IMR-90 (cell line): Measurements from ENCODE around the gene LEMD1. TPM values are rescaled to one million over a fixed set of nuclear protein-coding genes. Genes with fewer than 3 reads are reported as not detected.

Experiments used
- ATAC-seq: fragments of 200-7000 bp; cut with Tn5 transposase; 2 replicates; pipeline ENCODE4 v1.9.1; 2020; ENCODE audit warnings: low read depth, mild to moderate bottlenecking, moderate library complexity
- BruUV-seq: library from RNA; stranded (reverse); fragments of 400-500 nt; replicated peaks from 2 replicates; lab custom pipeline; 2021; lab: Mats Ljungman, UMichigan
- CTCF ChIA-PET: fragments of 300-600 bp; formaldehyde crosslinking; extraction: SDS; loops from one replicate; lab custom pipeline; 2021; ENCODE audit warnings: antibody characterized with exemption; lab: Yijun Ruan, JAX
- POLR2A ChIA-PET: fragments of 300-600 bp; sonication (Branson Sonifier 250); formaldehyde crosslinking; loops from one replicate; lab custom pipeline; 2022; ENCODE audit warnings: antibody characterized with exemption; ENCODE audit not compliant: unreplicated experiment; lab: Charles Lee
- DNase-seq: peaks from one replicate; pipeline ENCODE4 v3.0.0; 2013
- H2AFZ ChIP-seq: replicated peaks from 2 replicates; pipeline ENCODE3; 2013; ENCODE audit warnings: low read length, mild to moderate bottlenecking; ENCODE audit not compliant: poor library complexity
- H2AK5ac ChIP-seq: 2 replicates; pipeline ENCODE4 v1.6.1; 2013; ENCODE audit warnings: low read depth, low read length, inconsistent platforms
- H2AK9ac ChIP-seq: replicated peaks from 2 replicates; pipeline ENCODE3; 2013; ENCODE audit warnings: mild to moderate bottlenecking, low read depth, low read length, moderate library complexity; ENCODE audit not compliant: poor library complexity
- H2BK120ac ChIP-seq: 2 replicates; pipeline ENCODE4 v1.6.1; 2013; ENCODE audit warnings: low read depth, low read length, inconsistent platforms
- H2BK15ac ChIP-seq: 3 replicates; pipeline ENCODE4 v1.6.1; 2013; ENCODE audit warnings: low read depth, low read length, inconsistent platforms
- H2BK20ac ChIP-seq: 2 replicates; pipeline ENCODE4 v1.6.1; 2013; ENCODE audit warnings: low read depth, mild to moderate bottlenecking, inconsistent platforms, low read length, moderate library complexity
- H2BK5ac ChIP-seq: 2 replicates; pipeline ENCODE4 v1.6.1; 2013; ENCODE audit warnings: mild to moderate bottlenecking, low read depth, low read length, inconsistent platforms; ENCODE audit not compliant: poor library complexity, severe bottlenecking
- H3K14ac ChIP-seq: replicated peaks from 2 replicates; pipeline ENCODE4 v1.6.1; 2013; ENCODE audit warnings: low read depth, low read length, inconsistent platforms
- H3K18ac ChIP-seq: 2 replicates; pipeline ENCODE4 v1.6.1; 2013; ENCODE audit warnings: low read depth, low read length, control low read depth
- H3K23ac ChIP-seq: 2 replicates; pipeline ENCODE4 v1.6.1; 2013; ENCODE audit warnings: low read depth, low read length, inconsistent platforms
- H3K27ac ChIP-seq: 2 replicates; pipeline ENCODE4 v1.5.1; 2013; ENCODE audit warnings: mild to moderate bottlenecking, control low read depth, low read length; ENCODE audit not compliant: insufficient read depth
- H3K27me3 ChIP-seq: 2 replicates; pipeline ENCODE4 v1.6.1; 2013; ENCODE audit warnings: low read length; ENCODE audit not compliant: control insufficient read depth, insufficient read depth
- H3K36me3 ChIP-seq: 2 replicates; pipeline ENCODE4 v1.6.1; 2013; ENCODE audit warnings: low read length, mixed read lengths; ENCODE audit not compliant: control insufficient read depth, insufficient read depth
- H3K4ac ChIP-seq: 2 replicates; pipeline ENCODE4 v1.6.1; 2013; ENCODE audit warnings: low read depth, low read length, inconsistent platforms
- H3K4me1 ChIP-seq: 2 replicates; pipeline ENCODE4 v1.6.1; 2013; ENCODE audit warnings: low read length, mixed read lengths; ENCODE audit not compliant: control insufficient read depth, insufficient read depth
- H3K4me2 ChIP-seq: 2 replicates; pipeline ENCODE4 v1.6.1; 2013; ENCODE audit warnings: low read depth, mild to moderate bottlenecking, control low read depth, low read length, moderate library complexity
- H3K4me3 ChIP-seq: 2 replicates; pipeline ENCODE4 v1.5.1; 2013; ENCODE audit warnings: low read depth, mild to moderate bottlenecking, control low read depth, low read length, moderate library complexity; ENCODE audit not compliant: insufficient read depth
- H3K56ac ChIP-seq: 2 replicates; pipeline ENCODE4 v1.6.1; 2013; ENCODE audit warnings: low read length, inconsistent platforms; ENCODE audit not compliant: insufficient read depth; ENCODE audit errors: extremely low read depth
- H3K79me1 ChIP-seq, 2 experiments: 2 replicates each; pipeline ENCODE4 v1.6.1; 2013; ENCODE audit warnings: low read length in 2 of 2, inconsistent platforms in 1 of 2, low read depth in 1 of 2
- H3K9ac ChIP-seq: 2 replicates; pipeline ENCODE4 v1.6.1; 2013; ENCODE audit warnings: low read depth, low read length, control low read depth
- H3K9me1 ChIP-seq: 2 replicates; pipeline ENCODE4 v1.6.1; 2013; ENCODE audit warnings: low read length, inconsistent platforms; ENCODE audit not compliant: insufficient read depth
- H3K9me3 ChIP-seq: 2 replicates; pipeline ENCODE4 v1.6.1; 2013; ENCODE audit warnings: low read length; ENCODE audit not compliant: control insufficient read depth, insufficient read depth
- H4K20me1 ChIP-seq: 2 replicates; pipeline ENCODE4 v1.6.1; 2013; ENCODE audit warnings: low read length, inconsistent platforms; ENCODE audit not compliant: insufficient read depth
- H4K5ac ChIP-seq: 2 replicates; pipeline ENCODE4 v1.6.1; 2013; ENCODE audit warnings: mild to moderate bottlenecking, low read depth, low read length, control low read depth
- H4K8ac ChIP-seq, 2 experiments: 2 replicates each; pipeline ENCODE4 v1.6.1; 2013; ENCODE audit warnings: low read depth in 2 of 2, low read length in 2 of 2, control low read depth in 1 of 2, inconsistent platforms in 1 of 2
- H4K91ac ChIP-seq: 2 replicates; pipeline ENCODE4 v1.6.1; 2013; ENCODE audit warnings: low read depth, low read length, inconsistent platforms; ENCODE audit not compliant: insufficient read depth
- BHLHE40 ChIP-seq: fragments of 150-350 bp; IDR thresholded peaks from 2 replicates; pipeline ENCODE4 v1.6.1; 2016; ENCODE audit warnings: mild to moderate bottlenecking, low read depth, low read length
- CEBPB ChIP-seq: IDR thresholded peaks from 2 replicates; pipeline ENCODE4 v1.6.1; 2012; ENCODE audit warnings: low read depth, low read length, improper control_type of control experiment
- CHD1 ChIP-seq: IDR thresholded peaks from 2 replicates; pipeline ENCODE4 v1.6.1; 2012; ENCODE audit warnings: low read depth, low read length, improper control_type of control experiment
- FOS ChIP-seq: fragments of 150-350 bp; IDR thresholded peaks from 2 replicates; pipeline ENCODE4 v1.6.1; 2016; ENCODE audit warnings: low read depth, low read length
- MAFK ChIP-seq: IDR thresholded peaks from 2 replicates; pipeline ENCODE4 v1.6.1; 2012; ENCODE audit warnings: low read depth, low read length, improper control_type of control experiment
- MAZ ChIP-seq: IDR thresholded peaks from 2 replicates; pipeline ENCODE4 v1.6.1; 2012; ENCODE audit warnings: low read depth, mild to moderate bottlenecking, low read length, improper control_type of control experiment, moderate library complexity, borderline replicate concordance
- MXI1 ChIP-seq: IDR thresholded peaks from 2 replicates; pipeline ENCODE4 v1.6.1; 2012; ENCODE audit warnings: low read depth, mild to moderate bottlenecking, low read length, moderate library complexity, borderline replicate concordance
- NFE2L2 ChIP-seq: fragments of 150-350 bp; IDR thresholded peaks from 2 replicates; pipeline ENCODE4 v1.6.1; 2016; ENCODE audit warnings: low read depth, mild to moderate bottlenecking, low read length
- POLR2A ChIP-seq: IDR thresholded peaks from 2 replicates; pipeline ENCODE4 v1.6.1; 2012; ENCODE audit warnings: mild to moderate bottlenecking, low read depth, low read length
- RAD21 ChIP-seq: IDR thresholded peaks from 2 replicates; pipeline ENCODE4 v1.6.1; 2012; ENCODE audit warnings: low read length, improper control_type of control experiment
- RCOR1 ChIP-seq: IDR thresholded peaks from 2 replicates; pipeline ENCODE4 v1.6.1; 2012; ENCODE audit warnings: mild to moderate bottlenecking, low read length, improper control_type of control experiment; ENCODE audit not compliant: insufficient replicate concordance
- RFX5 ChIP-seq: IDR thresholded peaks from 2 replicates; pipeline ENCODE4 v1.8.0; 2012; ENCODE audit warnings: low read depth, mild to moderate bottlenecking, low read length, moderate library complexity
- SMC3 ChIP-seq: fragments of 150-350 bp; IDR thresholded peaks from 2 replicates; pipeline ENCODE4 v1.6.1; 2016; ENCODE audit warnings: low read depth, mild to moderate bottlenecking, antibody characterized with exemption, low read length, moderate library complexity
- WGBS, 2 experiments: methylation state at CpG; one replicate each; pipeline versions ENCODE4 v1.1.5 to v1.1.7; 2013; ENCODE audit warnings: missing lambda C conversion rate in 2 of 2; ENCODE audit not compliant: insufficient read length in 1 of 2; ENCODE audit errors: extremely low coverage in 2 of 2; 5-methylcytosine and 5-hydroxymethylcytosine counted together
- dilution Hi-C: fragments of 300-500 bp; cut with HindIII; formaldehyde crosslinking; loops from one replicate; pipeline ENCODE4 v1.14.3; 2018; ENCODE audit warnings: low sequenced_read_pairs; ENCODE audit not compliant: unreplicated experiment
- in situ Hi-C: fragments of 300-500 bp; cut with MboI; formaldehyde crosslinking; loops from 3 replicates; pipeline ENCODE4 v1.14.3; 2019; ENCODE audit warnings: low sequenced_read_pairs, inconsistent platforms, mixed read lengths
- intact Hi-C: fragments of 100-400 bp; cut with micrococcal nuclease; formaldehyde crosslinking; loops from 2 replicates; pipeline ENCODE4 v1.10.0; 2022
- polyA plus RNA-seq, 3 experiments: library from polyadenylated mRNA; depleted of rRNA; stranded (reverse); fragments of >200 nt; gene quantifications; 2 replicates each; pipeline ENCODE4 v1.2.3, GENCODE V29; 2012; ENCODE audit warnings: low replicate concordance in 1 of 3
- total RNA-seq: library from RNA; depleted of rRNA; stranded (reverse); fragments of >200 nt; gene quantifications from 2 replicates; pipeline ENCODE4 v1.2.3, GENCODE V29; 2012
- TF ChIP-seq, protein P1 (sequence below): fragments of 150-350 bp; IDR thresholded peaks from 2 replicates; pipeline ENCODE4 v1.6.1; 2017; ENCODE audit warnings: mild to moderate bottlenecking, antibody characterized with exemption, low read length, low read depth
- TF ChIP-seq, protein P2 (sequence below): conservative IDR thresholded peaks from 2 replicates; pipeline ENCODE4 v1.5.1; 2012; ENCODE audit warnings: mild to moderate bottlenecking, low read depth, low read length, improper control_type of control experiment
- TF ChIP-seq, protein P3 (sequence below): fragments of 150-350 bp; IDR thresholded peaks from 2 replicates; pipeline ENCODE4 v1.6.1; 2016; ENCODE audit warnings: low read depth, mild to moderate bottlenecking, low read length, moderate library complexity, borderline replicate concordance

Gene LEMD1
- total and polyA plus RNA-seq, 2 of the 4 experiments (the other 2 are of a cell fraction) = not detected

DNA sequence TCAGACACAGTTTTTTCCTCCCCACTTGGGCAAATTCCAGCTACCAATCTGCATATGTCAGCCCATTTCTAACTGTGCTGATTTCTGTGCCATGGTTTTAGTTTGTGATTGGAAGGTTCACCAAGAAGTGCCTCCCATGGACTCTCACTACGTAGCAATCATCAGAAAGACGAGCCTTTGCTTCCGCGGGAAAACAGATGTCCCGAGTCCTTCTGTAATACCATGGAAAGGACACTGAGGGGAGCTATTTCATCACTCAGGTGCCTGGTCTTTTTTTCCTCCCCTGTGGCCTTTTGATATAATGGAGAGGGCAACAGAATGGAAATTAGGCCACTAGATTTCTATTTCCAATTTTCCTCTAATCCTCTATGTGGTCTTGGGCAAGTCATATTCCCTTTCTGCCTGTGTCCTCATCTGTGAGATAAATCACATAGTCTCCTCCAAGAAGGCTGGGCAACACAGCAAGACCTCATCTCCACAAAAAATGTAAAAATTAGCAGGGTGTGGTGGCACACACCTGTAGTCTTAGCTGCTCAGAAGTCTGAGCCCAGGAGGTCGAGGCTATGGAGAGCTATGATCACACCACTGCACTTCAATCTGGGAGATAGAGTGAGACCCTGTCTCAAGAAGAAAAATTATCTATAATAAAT lies 24.8 kb downstream of the LEMD1 start:
- Histone ChIP-seq H3K9ac (no peak overlapping the region), H2BK20ac (no peak overlapping the region), H3K79me1 (no peaks in the 10 kb centered on the region), H2BK5ac (no peak overlapping the region), H3K9me1 (no peaks in the 10 kb centered on the region), H3K4me2 (no peak overlapping the region), H3K27ac (no peak overlapping the region), H3K9me3 (peaks cover 2% of the 10 kb centered on the region), H3K14ac (no peak overlapping the region), H4K20me1 (no peaks in the 10 kb centered on the region), H3K56ac (no peak overlapping the region), H4K8ac (no peak overlapping the region), H2BK120ac (no peak overlapping the region), H2AK9ac (no peak overlapping the region), H4K91ac (no peak overlapping the region), H4K5ac (no peak overlapping the region), H3K4ac (no peak overlapping the region), H3K36me3 (no peaks in the 10 kb centered on the region), H3K4me1 (no peaks in the 10 kb centered on the region), H3K27me3 (peaks cover 12% of the 10 kb centered on the region), H3K18ac (no peak overlapping the region), H2AK5ac (no peak overlapping the region), H3K23ac (no peak overlapping the region), H2BK15ac (no peak overlapping the region), H3K4me3 (no peak overlapping the region), H2AFZ (no peak overlapping the region)
- peak; percentile 43 for DNase-seq
- POLR2A ChIA-PET = interaction anchor here (1.0 kb wide), 1 partner anchor 19 kb away, joined by 3 read pairs; no protein-coding TSS in a partner anchor
- CTCF ChIA-PET = interaction anchor here (0.6 to 1.2 kb wide), 3 partner anchors 81 to 127 kb away, joined by 3 read pairs; no protein-coding TSS in a partner anchor
- BruUV-seq = no TSS peak
- no peak; the same call in 1 of the 2 replicates for ATAC-seq
- no CpG with 5 or more reads among the region's 6 CpGs for WGBS, 2 experiments
- intact Hi-C loops = no loop called here
- dilution Hi-C loops = no loop called here
- TF ChIP-seq POLR2A = no peak
- TF ChIP-seq NFE2L2 = no peak
- TF ChIP-seq, protein P1, sequence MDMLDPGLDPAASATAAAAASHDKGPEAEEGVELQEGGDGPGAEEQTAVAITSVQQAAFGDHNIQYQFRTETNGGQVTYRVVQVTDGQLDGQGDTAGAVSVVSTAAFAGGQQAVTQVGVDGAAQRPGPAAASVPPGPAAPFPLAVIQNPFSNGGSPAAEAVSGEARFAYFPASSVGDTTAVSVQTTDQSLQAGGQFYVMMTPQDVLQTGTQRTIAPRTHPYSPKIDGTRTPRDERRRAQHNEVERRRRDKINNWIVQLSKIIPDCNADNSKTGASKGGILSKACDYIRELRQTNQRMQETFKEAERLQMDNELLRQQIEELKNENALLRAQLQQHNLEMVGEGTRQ = no peak
- no peak for TF ChIP-seq RCOR1
- no peak for TF ChIP-seq RFX5
- TF ChIP-seq RAD21 = peak; percentile 71
- no peak for TF ChIP-seq CEBPB
- no peak for TF ChIP-seq MXI1
- TF ChIP-seq MAZ = no peak
- TF ChIP-seq FOS = no peak
- TF ChIP-seq MAFK = no peak
- TF ChIP-seq CHD1 = no peak
- TF ChIP-seq, protein P2, sequence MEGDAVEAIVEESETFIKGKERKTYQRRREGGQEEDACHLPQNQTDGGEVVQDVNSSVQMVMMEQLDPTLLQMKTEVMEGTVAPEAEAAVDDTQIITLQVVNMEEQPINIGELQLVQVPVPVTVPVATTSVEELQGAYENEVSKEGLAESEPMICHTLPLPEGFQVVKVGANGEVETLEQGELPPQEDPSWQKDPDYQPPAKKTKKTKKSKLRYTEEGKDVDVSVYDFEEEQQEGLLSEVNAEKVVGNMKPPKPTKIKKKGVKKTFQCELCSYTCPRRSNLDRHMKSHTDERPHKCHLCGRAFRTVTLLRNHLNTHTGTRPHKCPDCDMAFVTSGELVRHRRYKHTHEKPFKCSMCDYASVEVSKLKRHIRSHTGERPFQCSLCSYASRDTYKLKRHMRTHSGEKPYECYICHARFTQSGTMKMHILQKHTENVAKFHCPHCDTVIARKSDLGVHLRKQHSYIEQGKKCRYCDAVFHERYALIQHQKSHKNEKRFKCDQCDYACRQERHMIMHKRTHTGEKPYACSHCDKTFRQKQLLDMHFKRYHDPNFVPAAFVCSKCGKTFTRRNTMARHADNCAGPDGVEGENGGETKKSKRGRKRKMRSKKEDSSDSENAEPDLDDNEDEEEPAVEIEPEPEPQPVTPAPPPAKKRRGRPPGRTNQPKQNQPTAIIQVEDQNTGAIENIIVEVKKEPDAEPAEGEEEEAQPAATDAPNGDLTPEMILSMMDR = peak; percentile 58
- TF ChIP-seq BHLHE40 = no peak
- peak; percentile 68 for TF ChIP-seq SMC3
- TF ChIP-seq, protein P3, sequence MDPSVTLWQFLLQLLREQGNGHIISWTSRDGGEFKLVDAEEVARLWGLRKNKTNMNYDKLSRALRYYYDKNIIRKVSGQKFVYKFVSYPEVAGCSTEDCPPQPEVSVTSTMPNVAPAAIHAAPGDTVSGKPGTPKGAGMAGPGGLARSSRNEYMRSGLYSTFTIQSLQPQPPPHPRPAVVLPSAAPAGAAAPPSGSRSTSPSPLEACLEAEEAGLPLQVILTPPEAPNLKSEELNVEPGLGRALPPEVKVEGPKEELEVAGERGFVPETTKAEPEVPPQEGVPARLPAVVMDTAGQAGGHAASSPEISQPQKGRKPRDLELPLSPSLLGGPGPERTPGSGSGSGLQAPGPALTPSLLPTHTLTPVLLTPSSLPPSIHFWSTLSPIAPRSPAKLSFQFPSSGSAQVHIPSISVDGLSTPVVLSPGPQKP = no peak
- in situ Hi-C loops = no loop called here
